ENCODE results near the gene E4F1.

- no peak for TF ChIP-seq CTCF (IDR thresholded peaks at IDR 0.05; ENCODE audit: low read depth, low read length)
- TF ChIP-seq EZH2phosphoT487 (IDR thresholded peaks at IDR 0.05; ENCODE audit: low read depth), result no peak
Observed at GRCh38 chr16:2237102-2237482, 13.7 kb downstream of the E4F1 start.

All from OCI-LY3 (cell line).